ENCODE data around the gene NTM.

DNA sequence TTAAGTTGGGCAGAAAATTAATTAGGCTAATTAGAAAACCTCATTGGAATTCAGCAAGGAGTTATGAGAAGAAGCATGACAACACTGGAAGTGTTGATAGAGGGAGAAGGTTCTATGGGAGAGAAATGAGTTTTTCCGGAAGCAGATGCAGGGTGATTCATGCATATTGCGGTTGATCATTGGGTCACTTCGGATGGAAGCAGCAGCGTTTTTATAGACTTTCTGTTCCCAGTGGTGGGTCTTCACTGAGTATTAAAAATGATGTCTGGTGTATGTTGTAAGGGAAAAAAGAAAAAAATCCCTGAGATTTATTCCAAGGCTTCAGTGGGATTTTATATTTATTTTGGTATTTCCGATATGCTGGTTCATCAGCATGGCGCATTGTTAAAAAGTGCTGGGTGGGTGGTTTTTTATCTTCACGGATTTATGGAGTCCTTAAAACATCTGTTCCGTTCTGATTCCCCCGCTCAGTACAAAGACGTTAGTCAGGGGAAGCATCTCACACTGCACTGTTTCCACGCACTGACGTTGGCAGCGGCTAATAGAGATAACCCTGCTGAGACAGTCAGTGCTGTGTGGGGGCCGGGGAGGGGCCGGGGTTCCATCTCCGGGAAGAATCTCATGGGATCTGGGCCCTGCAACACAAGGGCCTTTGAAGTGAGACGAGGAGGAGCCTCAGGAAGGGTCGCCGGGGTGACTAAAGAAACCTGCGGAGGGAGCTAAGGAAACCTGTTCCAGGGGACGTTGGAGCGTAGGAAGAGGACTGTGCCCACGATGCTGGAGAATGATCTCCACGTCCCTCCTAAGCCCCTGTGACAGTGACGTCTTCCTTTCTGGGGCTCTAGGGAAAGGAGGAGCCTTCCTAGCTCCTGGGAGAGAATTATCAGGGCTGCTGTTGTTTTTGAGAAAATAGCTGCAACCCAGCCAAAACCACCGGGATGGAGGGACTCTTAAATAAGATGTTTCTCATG is 390.0 kb downstream of the NTM start:
- TF ChIP-seq, protein P1, sequence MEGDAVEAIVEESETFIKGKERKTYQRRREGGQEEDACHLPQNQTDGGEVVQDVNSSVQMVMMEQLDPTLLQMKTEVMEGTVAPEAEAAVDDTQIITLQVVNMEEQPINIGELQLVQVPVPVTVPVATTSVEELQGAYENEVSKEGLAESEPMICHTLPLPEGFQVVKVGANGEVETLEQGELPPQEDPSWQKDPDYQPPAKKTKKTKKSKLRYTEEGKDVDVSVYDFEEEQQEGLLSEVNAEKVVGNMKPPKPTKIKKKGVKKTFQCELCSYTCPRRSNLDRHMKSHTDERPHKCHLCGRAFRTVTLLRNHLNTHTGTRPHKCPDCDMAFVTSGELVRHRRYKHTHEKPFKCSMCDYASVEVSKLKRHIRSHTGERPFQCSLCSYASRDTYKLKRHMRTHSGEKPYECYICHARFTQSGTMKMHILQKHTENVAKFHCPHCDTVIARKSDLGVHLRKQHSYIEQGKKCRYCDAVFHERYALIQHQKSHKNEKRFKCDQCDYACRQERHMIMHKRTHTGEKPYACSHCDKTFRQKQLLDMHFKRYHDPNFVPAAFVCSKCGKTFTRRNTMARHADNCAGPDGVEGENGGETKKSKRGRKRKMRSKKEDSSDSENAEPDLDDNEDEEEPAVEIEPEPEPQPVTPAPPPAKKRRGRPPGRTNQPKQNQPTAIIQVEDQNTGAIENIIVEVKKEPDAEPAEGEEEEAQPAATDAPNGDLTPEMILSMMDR (conservative IDR thresholded peaks at IDR 0.05; ENCODE audit: low read depth, low read length): peak; percentile 46
- no peak for TF ChIP-seq EZH2 (IDR thresholded peaks at IDR 0.05; ENCODE audit: borderline replicate concordance, low read depth, low read length, poor library complexity, severe bottlenecking)
